ENCODE data around the gene SLC39A11. TPM values are rescaled to one million over a fixed set of nuclear protein-coding genes. Genes with fewer than 3 reads are reported as not detected.
A peak's percentile ranks its signal among the peaks of the same experiment; 100 is the strongest.
"Not testable (repeated sequence)": the region's sequence is repeated elsewhere in the genome, so short reads cannot be mapped to it uniquely, and the experiment has no call there.

The SLC39A11 gene
- total RNA-seq, 2 experiments from 2014 or later = 25.6 to 51.5 TPM

GRCh38 chr17:72775237-72775636, 317.3 kb downstream of the SLC39A11 start:
- TF ChIP-seq, protein P1, sequence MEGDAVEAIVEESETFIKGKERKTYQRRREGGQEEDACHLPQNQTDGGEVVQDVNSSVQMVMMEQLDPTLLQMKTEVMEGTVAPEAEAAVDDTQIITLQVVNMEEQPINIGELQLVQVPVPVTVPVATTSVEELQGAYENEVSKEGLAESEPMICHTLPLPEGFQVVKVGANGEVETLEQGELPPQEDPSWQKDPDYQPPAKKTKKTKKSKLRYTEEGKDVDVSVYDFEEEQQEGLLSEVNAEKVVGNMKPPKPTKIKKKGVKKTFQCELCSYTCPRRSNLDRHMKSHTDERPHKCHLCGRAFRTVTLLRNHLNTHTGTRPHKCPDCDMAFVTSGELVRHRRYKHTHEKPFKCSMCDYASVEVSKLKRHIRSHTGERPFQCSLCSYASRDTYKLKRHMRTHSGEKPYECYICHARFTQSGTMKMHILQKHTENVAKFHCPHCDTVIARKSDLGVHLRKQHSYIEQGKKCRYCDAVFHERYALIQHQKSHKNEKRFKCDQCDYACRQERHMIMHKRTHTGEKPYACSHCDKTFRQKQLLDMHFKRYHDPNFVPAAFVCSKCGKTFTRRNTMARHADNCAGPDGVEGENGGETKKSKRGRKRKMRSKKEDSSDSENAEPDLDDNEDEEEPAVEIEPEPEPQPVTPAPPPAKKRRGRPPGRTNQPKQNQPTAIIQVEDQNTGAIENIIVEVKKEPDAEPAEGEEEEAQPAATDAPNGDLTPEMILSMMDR (conservative IDR thresholded peaks at IDR 0.05; ENCODE audit: low read length) = peak; percentile 51
- no peak for TF ChIP-seq EZH2phosphoT487 (IDR thresholded peaks at IDR 0.05; ENCODE audit: borderline replicate concordance, low read depth, low read length)
- BruUV-seq (replicated peaks) = no TSS peak
- Histone ChIP-seq H4K20me1 (ENCODE audit: insufficient read depth, low read length) (no peaks in the 10 kb centered on the region), H3K4me1 (ENCODE audit: insufficient read depth, low read length, poor library complexity, severe bottlenecking) (peaks cover 58% of the 10 kb centered on the region), H2AFZ (ENCODE audit: low read length) (no peak overlapping the region; the same call in 1 of the 2 replicates), H3K9me2 (ENCODE audit: insufficient read depth, low read length) (no peaks in the 10 kb centered on the region), H3K27ac (ENCODE audit: low read depth, low read length, poor library complexity, severe bottlenecking) (peak overlapping the region; percentile 41), H3K4me3 (ENCODE audit: low read depth, low read length, poor library complexity, severe bottlenecking) (no peak overlapping the region), H3K9me3 (ENCODE audit: low read length) (no peaks in the 10 kb centered on the region), H3K79me2 (ENCODE audit: insufficient read depth, low read depth, low read length) (no peaks in the 10 kb centered on the region), H3K36me3 (ENCODE audit: insufficient read depth, low read length) (peaks cover 7% of the 10 kb centered on the region), H3K4me2 (ENCODE audit: low read length) (peak overlapping the region; percentile 45)
- POLR2A ChIA-PET = interaction anchor here (0.5 to 1.8 kb wide), 10 partner anchors 8 to 792 kb away, joined by 3 to 7 read pairs (median 3); no protein-coding TSS in a partner anchor
- CTCF ChIA-PET (ENCODE audit: unreplicated experiment) = interaction anchor here (1.4 kb wide), 1 partner anchor 49 kb away, joined by 4 read pairs; no protein-coding TSS in a partner anchor
- peak; percentile 58 for DNase-seq (ENCODE audit: low spot score)
- intact Hi-C loops (cut with micrococcal nuclease; ENCODE audit: unreplicated experiment) = no loop called here

GRCh38 chr17:72774236-72774635, 318.3 kb downstream of the SLC39A11 start:
- intact Hi-C loops (cut with micrococcal nuclease; ENCODE audit: unreplicated experiment) = no loop called here
- Histone ChIP-seq H2AFZ (ENCODE audit: low read length) (no peak overlapping the region; the same call in 1 of the 2 replicates), H3K4me3 (ENCODE audit: low read depth, low read length, poor library complexity, severe bottlenecking) (no peak overlapping the region), H4K20me1 (ENCODE audit: insufficient read depth, low read length) (no peaks in the 10 kb centered on the region), H3K4me1 (ENCODE audit: insufficient read depth, low read length, poor library complexity, severe bottlenecking) (peaks cover 60% of the 10 kb centered on the region), H3K9me3 (ENCODE audit: low read length) (no peaks in the 10 kb centered on the region), H3K4me2 (ENCODE audit: low read length) (0 out of 2 replicates have a peak overlapping the region, but pooled peaks have one; percentile 45), H3K9me2 (ENCODE audit: insufficient read depth, low read length) (no peaks in the 10 kb centered on the region), H3K79me2 (ENCODE audit: insufficient read depth, low read depth, low read length) (no peaks in the 10 kb centered on the region), H3K36me3 (ENCODE audit: insufficient read depth, low read length) (peaks cover 7% of the 10 kb centered on the region), H3K27ac (ENCODE audit: low read depth, low read length, poor library complexity, severe bottlenecking) (peak overlapping the region; percentile 96)
- ChIA-PET CTCF (ENCODE audit: unreplicated experiment) (no interaction called here), POLR2A (interaction anchor here (0.6 to 1.8 kb wide), 6 partner anchors 10 to 359 kb away, joined by 3 to 7 read pairs (median 4); no protein-coding TSS in a partner anchor)
- no TSS peak for BruUV-seq (replicated peaks)
- no peak for DNase-seq (ENCODE audit: low spot score)
- TF ChIP-seq, protein P1 (conservative IDR thresholded peaks at IDR 0.05; ENCODE audit: low read length) = no peak
- no peak for TF ChIP-seq EZH2phosphoT487 (IDR thresholded peaks at IDR 0.05; ENCODE audit: borderline replicate concordance, low read depth, low read length)

GRCh38 chr17:72773225-72773624, 319.3 kb downstream of the SLC39A11 start:
- Histone ChIP-seq H3K27ac (ENCODE audit: low read depth, low read length, poor library complexity, severe bottlenecking) (peak overlapping the region; percentile 96), H3K4me1 (ENCODE audit: insufficient read depth, low read length, poor library complexity, severe bottlenecking) (peaks cover 60% of the 10 kb centered on the region), H3K4me2 (ENCODE audit: low read length) (peak overlapping the region; percentile 76)
- H3K36me3 ChIP-seq (ENCODE audit: insufficient read depth, low read length); DNase-seq (ENCODE audit: low spot score); H3K4me3 ChIP-seq (ENCODE audit: low read depth, low read length, poor library complexity, severe bottlenecking); CTCF ChIA-PET (ENCODE audit: unreplicated experiment); H3K9me2 ChIP-seq (ENCODE audit: insufficient read depth, low read length); intact Hi-C loops (cut with micrococcal nuclease; ENCODE audit: unreplicated experiment); H2AFZ ChIP-seq (ENCODE audit: low read length); H4K20me1 ChIP-seq (ENCODE audit: insufficient read depth, low read length); H3K9me3 ChIP-seq (ENCODE audit: low read length); BruUV-seq (replicated peaks); H3K79me2 ChIP-seq (ENCODE audit: insufficient read depth, low read depth, low read length): not testable (repeated sequence)
- POLR2A ChIA-PET = interaction anchor here (1.4 kb wide), 1 partner anchor 9 kb away, joined by 3 read pairs; no protein-coding TSS in a partner anchor

Measured in OCI-LY7 (cell line).